ENCODE measurements around the gene DPP10.

- TF ChIP-seq CTCF (IDR thresholded peaks at IDR 0.05 in 8 of 11, conservative IDR thresholded peaks at IDR 0.05 in 3 of 11) (no peak), POLR2A (IDR thresholded peaks at IDR 0.05) (no peak), POLR2AphosphoS5 (IDR thresholded peaks at IDR 0.05) (no peak)
Measured at GRCh38 chr2:114525955-114526354, 83.5 kb downstream of the DPP10 start.
